Testis (tissue), 2 donors: ENCODE results near the gene SYN1.

Experiments
- POLR2A ChIP-seq: fragments of 450-650 bp; IDR thresholded peaks from one replicate; pipeline ENCODE4 v1.6.1; 2017; ENCODE audit warnings: antibody characterized with exemption, mild to moderate bottlenecking, moderate library complexity
- TF ChIP-seq, protein P1 (sequence below), 3 experiments: fragments of 450-650 bp in 2 of 3; fragments of 200-600 bp in 1 of 3; sonication (generic) in 1 of 3; IDR thresholded peaks; one replicate each; pipeline ENCODE4 v1.5.1; 2016 to 2019; ENCODE audit warnings: antibody characterized with exemption in 3 of 3, mild to moderate bottlenecking in 2 of 3, moderate library complexity in 1 of 3

DNA sequence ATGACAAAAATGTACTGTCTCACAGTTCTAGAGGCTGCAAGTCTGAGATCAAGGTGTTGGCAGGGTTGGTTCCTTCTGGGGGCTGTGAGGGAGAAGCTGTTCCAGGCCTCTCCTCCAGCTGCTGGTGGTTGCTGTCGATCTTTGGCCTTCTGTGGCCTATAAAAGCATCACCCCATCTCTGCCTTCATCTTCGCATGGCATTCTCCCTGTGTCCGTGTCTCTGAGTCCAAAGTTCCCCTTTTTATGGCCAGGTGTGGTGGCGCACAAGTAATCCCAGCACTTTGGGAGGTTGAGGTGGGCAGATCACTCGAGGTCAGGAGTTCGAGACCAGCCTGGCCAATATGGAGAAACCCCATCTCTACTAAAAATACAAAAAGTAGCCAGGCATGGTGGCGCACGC lies 90.1 kb downstream of the SYN1 start:
- TF ChIP-seq, protein P1, sequence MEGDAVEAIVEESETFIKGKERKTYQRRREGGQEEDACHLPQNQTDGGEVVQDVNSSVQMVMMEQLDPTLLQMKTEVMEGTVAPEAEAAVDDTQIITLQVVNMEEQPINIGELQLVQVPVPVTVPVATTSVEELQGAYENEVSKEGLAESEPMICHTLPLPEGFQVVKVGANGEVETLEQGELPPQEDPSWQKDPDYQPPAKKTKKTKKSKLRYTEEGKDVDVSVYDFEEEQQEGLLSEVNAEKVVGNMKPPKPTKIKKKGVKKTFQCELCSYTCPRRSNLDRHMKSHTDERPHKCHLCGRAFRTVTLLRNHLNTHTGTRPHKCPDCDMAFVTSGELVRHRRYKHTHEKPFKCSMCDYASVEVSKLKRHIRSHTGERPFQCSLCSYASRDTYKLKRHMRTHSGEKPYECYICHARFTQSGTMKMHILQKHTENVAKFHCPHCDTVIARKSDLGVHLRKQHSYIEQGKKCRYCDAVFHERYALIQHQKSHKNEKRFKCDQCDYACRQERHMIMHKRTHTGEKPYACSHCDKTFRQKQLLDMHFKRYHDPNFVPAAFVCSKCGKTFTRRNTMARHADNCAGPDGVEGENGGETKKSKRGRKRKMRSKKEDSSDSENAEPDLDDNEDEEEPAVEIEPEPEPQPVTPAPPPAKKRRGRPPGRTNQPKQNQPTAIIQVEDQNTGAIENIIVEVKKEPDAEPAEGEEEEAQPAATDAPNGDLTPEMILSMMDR (IDR thresholded peaks at IDR 0.05), result no peak
- TF ChIP-seq POLR2A, result no peak
